ENCODE measurements around the gene TTC3.

GRCh38 chr21:37208056-37208721 is 135.1 kb downstream of the TTC3 start:
- TF ChIP-seq, protein P1, sequence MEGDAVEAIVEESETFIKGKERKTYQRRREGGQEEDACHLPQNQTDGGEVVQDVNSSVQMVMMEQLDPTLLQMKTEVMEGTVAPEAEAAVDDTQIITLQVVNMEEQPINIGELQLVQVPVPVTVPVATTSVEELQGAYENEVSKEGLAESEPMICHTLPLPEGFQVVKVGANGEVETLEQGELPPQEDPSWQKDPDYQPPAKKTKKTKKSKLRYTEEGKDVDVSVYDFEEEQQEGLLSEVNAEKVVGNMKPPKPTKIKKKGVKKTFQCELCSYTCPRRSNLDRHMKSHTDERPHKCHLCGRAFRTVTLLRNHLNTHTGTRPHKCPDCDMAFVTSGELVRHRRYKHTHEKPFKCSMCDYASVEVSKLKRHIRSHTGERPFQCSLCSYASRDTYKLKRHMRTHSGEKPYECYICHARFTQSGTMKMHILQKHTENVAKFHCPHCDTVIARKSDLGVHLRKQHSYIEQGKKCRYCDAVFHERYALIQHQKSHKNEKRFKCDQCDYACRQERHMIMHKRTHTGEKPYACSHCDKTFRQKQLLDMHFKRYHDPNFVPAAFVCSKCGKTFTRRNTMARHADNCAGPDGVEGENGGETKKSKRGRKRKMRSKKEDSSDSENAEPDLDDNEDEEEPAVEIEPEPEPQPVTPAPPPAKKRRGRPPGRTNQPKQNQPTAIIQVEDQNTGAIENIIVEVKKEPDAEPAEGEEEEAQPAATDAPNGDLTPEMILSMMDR (conservative IDR thresholded peaks at IDR 0.05): no peak
- TF ChIP-seq EZH2 (IDR thresholded peaks at IDR 0.05; ENCODE audit: low read depth): no peak

All from PC-9 (cell line).